Measurements from ENCODE around the gene SPC25. TPM values are rescaled to one million over a fixed set of nuclear protein-coding genes. Genes with fewer than 3 reads are reported as not detected.
"Not testable (repeated sequence)": the region's sequence is repeated elsewhere in the genome, so short reads cannot be mapped to it uniquely, and the experiment has no call there.

Gene SPC25
- total RNA-seq, 1 experiment from 2014 or later = 28.6 TPM

DNA sequence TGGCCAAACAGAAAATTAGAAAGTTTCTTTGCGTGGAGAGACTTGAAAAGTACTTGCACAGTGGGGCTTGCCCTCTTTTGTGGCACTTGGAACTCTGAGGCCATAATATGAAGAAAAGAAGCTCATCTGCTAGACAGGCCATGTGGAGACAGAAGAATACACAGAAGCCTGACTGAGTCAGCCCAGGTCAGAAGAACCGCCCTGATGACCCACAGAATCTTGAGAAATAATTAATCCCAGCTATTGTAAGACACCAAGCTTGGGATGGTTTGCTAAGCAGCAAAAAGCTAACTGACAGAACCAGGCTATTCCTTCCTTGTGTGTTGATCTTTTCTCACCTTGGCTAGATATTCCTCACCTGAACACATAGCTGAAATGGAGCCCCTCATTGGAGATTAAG, 44.6 kb upstream of the SPC25 start:
- ChIA-PET POLR2A (no interaction called here), CTCF (interaction anchor here (1.7 kb wide), 1 partner anchor 9 kb away, joined by 4 read pairs; no protein-coding TSS in a partner anchor)
- no peak overlapping the region for H3K27ac Mint-ChIP-seq
- no peak for DNase-seq (ENCODE audit: low spot score)
- ATAC-seq = no peak
- no peak overlapping the region for H3K4me3 Mint-ChIP-seq
- no peaks in the 10 kb centered on the region; the same call in 1 of the 2 replicates for H3K27me3 Mint-ChIP-seq (ENCODE audit: low read depth)
- H3K36me3 Mint-ChIP-seq = no peaks in the 10 kb centered on the region
- peaks cover 9% of the 10 kb centered on the region for H3K4me1 Mint-ChIP-seq
- peaks cover 5% of the 10 kb centered on the region for H3K9me3 Mint-ChIP-seq
- TF ChIP-seq TEAD4 (CRISPR knock-in tag; IDR thresholded peaks at IDR 0.05) (no peak), AR (CRISPR knock-in tag; IDR thresholded peaks at IDR 0.05) (no peak), ETV6 (CRISPR knock-in tag; IDR thresholded peaks at IDR 0.05) (no peak), ZNF138 (CRISPR knock-in tag; conservative IDR thresholded peaks at IDR 0.05) (no peak), FOXP1 (CRISPR knock-in tag; IDR thresholded peaks at IDR 0.05; ENCODE audit: borderline replicate concordance) (no peak), ESRRA (CRISPR knock-in tag; IDR thresholded peaks at IDR 0.05; ENCODE audit: borderline replicate concordance) (no peak), ZNF671 (CRISPR knock-in tag; IDR thresholded peaks at IDR 0.05) (no peak), HMGA2 (CRISPR knock-in tag; IDR thresholded peaks at IDR 0.05) (no peak), KAT7 (CRISPR knock-in tag; IDR thresholded peaks at IDR 0.05; ENCODE audit: borderline replicate concordance) (no peak), USF2 (CRISPR knock-in tag; IDR thresholded peaks at IDR 0.05) (no peak), NR1H2 (CRISPR knock-in tag; IDR thresholded peaks at IDR 0.05) (no peak)
- TF ChIP-seq, protein P1, sequence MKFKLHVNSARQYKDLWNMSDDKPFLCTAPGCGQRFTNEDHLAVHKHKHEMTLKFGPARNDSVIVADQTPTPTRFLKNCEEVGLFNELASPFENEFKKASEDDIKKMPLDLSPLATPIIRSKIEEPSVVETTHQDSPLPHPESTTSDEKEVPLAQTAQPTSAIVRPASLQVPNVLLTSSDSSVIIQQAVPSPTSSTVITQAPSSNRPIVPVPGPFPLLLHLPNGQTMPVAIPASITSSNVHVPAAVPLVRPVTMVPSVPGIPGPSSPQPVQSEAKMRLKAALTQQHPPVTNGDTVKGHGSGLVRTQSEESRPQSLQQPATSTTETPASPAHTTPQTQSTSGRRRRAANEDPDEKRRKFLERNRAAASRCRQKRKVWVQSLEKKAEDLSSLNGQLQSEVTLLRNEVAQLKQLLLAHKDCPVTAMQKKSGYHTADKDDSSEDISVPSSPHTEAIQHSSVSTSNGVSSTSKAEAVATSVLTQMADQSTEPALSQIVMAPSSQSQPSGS (CRISPR knock-in tag; IDR thresholded peaks at IDR 0.05; ENCODE audit: borderline replicate concordance, low read depth) = no peak
- TF ChIP-seq, protein P2, sequence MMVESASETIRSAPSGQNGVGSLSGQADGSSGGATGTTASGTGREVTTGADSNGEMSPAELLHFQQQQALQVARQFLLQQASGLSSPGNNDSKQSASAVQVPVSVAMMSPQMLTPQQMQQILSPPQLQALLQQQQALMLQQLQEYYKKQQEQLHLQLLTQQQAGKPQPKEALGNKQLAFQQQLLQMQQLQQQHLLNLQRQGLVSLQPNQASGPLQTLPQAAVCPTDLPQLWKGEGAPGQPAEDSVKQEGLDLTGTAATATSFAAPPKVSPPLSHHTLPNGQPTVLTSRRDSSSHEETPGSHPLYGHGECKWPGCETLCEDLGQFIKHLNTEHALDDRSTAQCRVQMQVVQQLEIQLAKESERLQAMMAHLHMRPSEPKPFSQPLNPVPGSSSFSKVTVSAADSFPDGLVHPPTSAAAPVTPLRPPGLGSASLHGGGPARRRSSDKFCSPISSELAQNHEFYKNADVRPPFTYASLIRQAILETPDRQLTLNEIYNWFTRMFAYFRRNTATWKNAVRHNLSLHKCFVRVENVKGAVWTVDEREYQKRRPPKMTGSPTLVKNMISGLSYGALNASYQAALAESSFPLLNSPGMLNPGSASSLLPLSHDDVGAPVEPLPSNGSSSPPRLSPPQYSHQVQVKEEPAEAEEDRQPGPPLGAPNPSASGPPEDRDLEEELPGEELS (CRISPR knock-in tag; IDR thresholded peaks at IDR 0.05) = no peak

GRCh38 chr2:168932174-168932573, 41.9 kb upstream of the SPC25 start:
- CTCF ChIA-PET = interaction anchor here (0.6 kb wide), 1 partner anchor 13 kb away, joined by 3 read pairs; no protein-coding TSS in a partner anchor
- H3K36me3 Mint-ChIP-seq; POLR2A ChIA-PET; H3K4me1 Mint-ChIP-seq; H3K27me3 Mint-ChIP-seq (ENCODE audit: low read depth); ATAC-seq; DNase-seq (ENCODE audit: low spot score); H3K9me3 Mint-ChIP-seq; H3K4me3 Mint-ChIP-seq; H3K27ac Mint-ChIP-seq: not testable (repeated sequence)

DNA sequence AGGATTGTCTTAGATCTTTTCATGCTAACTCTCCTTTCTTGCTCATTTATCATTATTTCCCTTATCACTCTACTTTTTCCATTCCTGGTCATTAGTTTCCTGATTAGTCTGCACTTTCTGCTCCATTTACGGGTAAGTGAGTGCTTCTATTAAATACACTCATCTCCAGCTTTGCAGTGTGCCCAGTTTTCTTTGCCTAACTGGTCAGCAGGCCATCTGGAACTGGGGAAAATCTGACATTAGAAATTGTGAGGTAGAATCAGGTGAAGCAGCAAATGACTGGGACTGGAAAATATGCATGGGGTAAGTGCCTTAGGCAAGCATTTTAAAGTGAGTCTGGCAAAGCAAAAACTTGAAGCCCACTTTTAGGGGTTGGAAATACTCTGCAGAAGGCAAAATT, 40.0 kb upstream of the SPC25 start:
- Mint-ChIP-seq H3K27me3 (ENCODE audit: low read depth) (no peaks in the 10 kb centered on the region), H3K4me3 (no peak overlapping the region), H3K27ac (no peak overlapping the region), H3K36me3 (no peaks in the 10 kb centered on the region), H3K4me1 (peaks cover 9% of the 10 kb centered on the region), H3K9me3 (peaks cover 5% of the 10 kb centered on the region)
- DNase-seq (ENCODE audit: low spot score) = no peak
- POLR2A ChIA-PET = interaction anchor here (0.6 kb wide), 1 partner anchor 494 kb away, joined by 3 read pairs; no protein-coding TSS in a partner anchor
- CTCF ChIA-PET = no interaction called here
- no peak for ATAC-seq
- TF ChIP-seq ZNF416 (CRISPR knock-in tag; IDR thresholded peaks at IDR 0.05) (no peak), AR (CRISPR knock-in tag; IDR thresholded peaks at IDR 0.05) (no peak), GRHL2 (CRISPR knock-in tag; IDR thresholded peaks at IDR 0.05; ENCODE audit: insufficient replicate concordance, severe bottlenecking) (no peak), NR3C1 (CRISPR knock-in tag; conservative IDR thresholded peaks at IDR 0.05; ENCODE audit: low read depth) (no peak), CREB1 (CRISPR knock-in tag; IDR thresholded peaks at IDR 0.05) (no peak), ZNF396 (CRISPR knock-in tag; IDR thresholded peaks at IDR 0.05; ENCODE audit: borderline replicate concordance) (no peak), SP1 (CRISPR knock-in tag; conservative IDR thresholded peaks at IDR 0.05) (no peak)
- TF ChIP-seq, protein P3, sequence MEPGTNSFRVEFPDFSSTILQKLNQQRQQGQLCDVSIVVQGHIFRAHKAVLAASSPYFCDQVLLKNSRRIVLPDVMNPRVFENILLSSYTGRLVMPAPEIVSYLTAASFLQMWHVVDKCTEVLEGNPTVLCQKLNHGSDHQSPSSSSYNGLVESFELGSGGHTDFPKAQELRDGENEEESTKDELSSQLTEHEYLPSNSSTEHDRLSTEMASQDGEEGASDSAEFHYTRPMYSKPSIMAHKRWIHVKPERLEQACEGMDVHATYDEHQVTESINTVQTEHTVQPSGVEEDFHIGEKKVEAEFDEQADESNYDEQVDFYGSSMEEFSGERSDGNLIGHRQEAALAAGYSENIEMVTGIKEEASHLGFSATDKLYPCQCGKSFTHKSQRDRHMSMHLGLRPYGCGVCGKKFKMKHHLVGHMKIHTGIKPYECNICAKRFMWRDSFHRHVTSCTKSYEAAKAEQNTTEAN (CRISPR knock-in tag; IDR thresholded peaks at IDR 0.05) = no peak
